ENCODE data around the gene LRRC53.

Gene LRRC53

GRCh38 chr1:74486036-74486435 is 26.4 kb downstream of the LRRC53 start:
- DNase-seq = no peak

GRCh38 chr1:74485622-74486021 is 26.8 kb downstream of the LRRC53 start:
- DNase-seq = no peak

- no peak for DNase-seq
Observed at GRCh38 chr1:74481607-74482006, 30.8 kb downstream of the LRRC53 start.

GRCh38 chr1:74480068-74480467 is 32.3 kb downstream of the LRRC53 start:
- DNase-seq = no peak

- DNase-seq = no peak
Observed at GRCh38 chr1:74478979-74479378, 33.4 kb downstream of the LRRC53 start.

- DNase-seq = no peak
Observed at GRCh38 chr1:74474585-74474984, 37.8 kb downstream of the LRRC53 start.

GRCh38 chr1:74471470-74471869 is 40.9 kb downstream of the LRRC53 start:
- no peak for DNase-seq

GRCh38 chr1:74470936-74471335 is 41.5 kb downstream of the LRRC53 start:
- DNase-seq = no peak

- no peak for DNase-seq
Observed at GRCh38 chr1:74470251-74470650, 42.2 kb downstream of the LRRC53 start.

GRCh38 chr1:74468982-74469603 is 43.3 kb downstream of the LRRC53 start:
- DNase-seq = no peak

GRCh38 chr1:74467786-74468377 is 44.5 kb downstream of the LRRC53 start:
- no peak for DNase-seq

- no peak for DNase-seq
Observed at GRCh38 chr1:74465193-74465681, 47.2 kb downstream of the LRRC53 start.

- no peak for DNase-seq
Observed at GRCh38 chr1:74464037-74464436, 48.4 kb downstream of the LRRC53 start.

- DNase-seq = no peak
Observed at GRCh38 chr1:74463333-74463988, 49.0 kb downstream of the LRRC53 start.

GRCh38 chr1:74457253-74457652 is 55.2 kb downstream of the LRRC53 start:
- DNase-seq = no peak

GRCh38 chr1:74455390-74455789 is 57.0 kb downstream of the LRRC53 start:
- DNase-seq = no peak

- no peak for DNase-seq
Observed at GRCh38 chr1:74453277-74453676, 59.1 kb downstream of the LRRC53 start.

- DNase-seq = no peak
Observed at GRCh38 chr1:74452035-74452434, 60.4 kb downstream of the LRRC53 start.

- no peak for DNase-seq
Observed at GRCh38 chr1:74437035-74437434, 75.4 kb downstream of the LRRC53 start.

GRCh38 chr1:74436078-74436477 is 76.3 kb downstream of the LRRC53 start:
- DNase-seq = no peak

GRCh38 chr1:74434321-74434720 is 78.1 kb downstream of the LRRC53 start:
- no peak for DNase-seq

- no peak for DNase-seq
Observed at GRCh38 chr1:74432325-74432724, 80.1 kb downstream of the LRRC53 start.

- no peak for DNase-seq
Observed at GRCh38 chr1:74431531-74431930, 80.9 kb downstream of the LRRC53 start.

GRCh38 chr1:74430342-74430934 is 82.0 kb downstream of the LRRC53 start:
- no peak for DNase-seq

Measured in stimulated activated CD4-positive, alpha-beta T cell treated with anti-CD3 and anti-CD28 coated beads, Interleukin-4, amount 100 ng/mL, for 1 hour (primary cell).